ENCODE measurements around the gene SRRM4.

DNA sequence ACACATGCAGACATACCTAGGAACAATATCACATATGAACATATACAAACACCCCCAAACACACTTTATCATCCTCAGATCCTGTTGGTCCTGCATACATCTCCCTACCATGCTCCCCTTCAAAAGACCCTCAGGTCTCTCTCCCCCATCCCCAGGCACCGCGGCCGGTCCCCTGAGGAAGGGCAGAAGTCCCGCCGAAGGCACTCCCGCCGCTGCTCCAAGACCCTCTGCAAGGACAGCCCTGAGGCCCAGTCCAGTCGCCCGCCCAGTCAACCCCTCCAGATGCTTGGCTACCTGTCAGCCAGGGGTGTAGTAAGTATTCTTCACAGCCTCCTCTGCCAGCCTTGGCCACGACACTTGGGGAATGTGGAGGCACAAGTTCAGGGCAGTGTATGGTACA lies 149.2 kb downstream of the SRRM4 start:
- TF ChIP-seq, protein P1, sequence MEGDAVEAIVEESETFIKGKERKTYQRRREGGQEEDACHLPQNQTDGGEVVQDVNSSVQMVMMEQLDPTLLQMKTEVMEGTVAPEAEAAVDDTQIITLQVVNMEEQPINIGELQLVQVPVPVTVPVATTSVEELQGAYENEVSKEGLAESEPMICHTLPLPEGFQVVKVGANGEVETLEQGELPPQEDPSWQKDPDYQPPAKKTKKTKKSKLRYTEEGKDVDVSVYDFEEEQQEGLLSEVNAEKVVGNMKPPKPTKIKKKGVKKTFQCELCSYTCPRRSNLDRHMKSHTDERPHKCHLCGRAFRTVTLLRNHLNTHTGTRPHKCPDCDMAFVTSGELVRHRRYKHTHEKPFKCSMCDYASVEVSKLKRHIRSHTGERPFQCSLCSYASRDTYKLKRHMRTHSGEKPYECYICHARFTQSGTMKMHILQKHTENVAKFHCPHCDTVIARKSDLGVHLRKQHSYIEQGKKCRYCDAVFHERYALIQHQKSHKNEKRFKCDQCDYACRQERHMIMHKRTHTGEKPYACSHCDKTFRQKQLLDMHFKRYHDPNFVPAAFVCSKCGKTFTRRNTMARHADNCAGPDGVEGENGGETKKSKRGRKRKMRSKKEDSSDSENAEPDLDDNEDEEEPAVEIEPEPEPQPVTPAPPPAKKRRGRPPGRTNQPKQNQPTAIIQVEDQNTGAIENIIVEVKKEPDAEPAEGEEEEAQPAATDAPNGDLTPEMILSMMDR (IDR thresholded peaks at IDR 0.05): no peak
- no peak for TF ChIP-seq POLR2A (IDR thresholded peaks at IDR 0.05)

Measured in thyroid gland (tissue), 4 donors.